ENCODE measurements around the gene RTL10.

RTL10 gene

DNA sequence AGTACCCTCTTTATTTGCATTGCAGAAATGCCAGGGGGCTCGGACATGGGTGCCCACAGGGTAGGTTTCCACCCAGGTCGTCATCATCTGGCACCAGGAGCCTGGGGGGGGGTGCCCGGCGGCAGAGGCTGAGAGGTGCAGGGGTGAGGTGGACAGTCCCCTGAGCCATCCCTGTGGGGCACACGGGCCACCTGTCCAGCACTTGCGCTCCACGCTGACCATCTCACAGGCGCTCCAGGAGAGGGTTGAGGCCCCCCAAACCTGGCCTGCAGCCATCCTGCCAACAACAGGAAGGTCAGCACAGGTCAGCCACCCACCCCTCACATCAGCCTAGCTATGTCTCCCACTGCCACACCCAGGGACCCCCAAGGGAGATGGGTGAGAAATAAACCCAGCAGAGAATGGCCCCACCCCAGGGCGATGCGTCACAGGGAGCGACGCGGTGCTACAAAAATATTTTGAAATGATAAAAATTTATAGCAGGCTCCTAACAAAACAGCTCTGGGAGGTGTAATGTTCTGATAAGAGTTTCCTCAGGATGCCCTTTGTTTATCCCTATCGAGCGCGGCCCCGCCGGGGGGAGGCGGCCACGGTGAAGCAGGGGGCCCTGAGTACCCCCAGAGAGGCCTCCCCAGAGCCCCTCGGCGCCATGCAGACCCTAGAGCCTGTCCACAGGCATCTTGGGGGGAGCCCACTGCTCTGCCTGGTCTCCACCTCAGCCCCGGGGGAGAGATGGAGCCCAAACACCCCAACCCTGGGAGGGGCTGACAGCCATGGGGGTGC lies 21.0 kb upstream of the RTL10 start:
- no peak for DNase-seq (ENCODE audit: low spot score)

DNA sequence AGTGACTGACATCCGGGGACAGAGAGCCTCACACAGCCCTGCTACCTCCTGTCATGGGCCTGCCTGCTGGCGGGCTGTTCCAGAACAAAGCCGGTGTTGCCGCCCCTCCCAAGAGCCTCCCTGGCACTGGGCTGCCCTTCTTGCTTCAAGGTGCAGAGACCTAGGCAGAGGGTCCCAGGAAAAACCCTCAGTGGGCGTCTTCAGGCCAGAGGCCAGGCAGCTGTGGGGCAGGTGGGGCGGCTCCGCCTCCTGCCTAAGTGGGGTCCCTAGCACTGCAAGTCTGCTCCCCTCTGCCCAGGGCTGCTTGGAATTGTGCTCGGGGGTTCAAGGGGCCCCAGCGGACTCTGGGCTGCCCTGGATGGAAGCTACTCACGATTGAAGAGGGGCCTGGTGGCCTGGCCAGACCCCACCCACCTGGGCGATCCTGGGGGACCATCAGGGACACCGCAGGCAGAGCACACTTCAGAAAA lies 20.4 kb upstream of the RTL10 start:
- DNase-seq (ENCODE audit: low spot score), result no peak

DNA sequence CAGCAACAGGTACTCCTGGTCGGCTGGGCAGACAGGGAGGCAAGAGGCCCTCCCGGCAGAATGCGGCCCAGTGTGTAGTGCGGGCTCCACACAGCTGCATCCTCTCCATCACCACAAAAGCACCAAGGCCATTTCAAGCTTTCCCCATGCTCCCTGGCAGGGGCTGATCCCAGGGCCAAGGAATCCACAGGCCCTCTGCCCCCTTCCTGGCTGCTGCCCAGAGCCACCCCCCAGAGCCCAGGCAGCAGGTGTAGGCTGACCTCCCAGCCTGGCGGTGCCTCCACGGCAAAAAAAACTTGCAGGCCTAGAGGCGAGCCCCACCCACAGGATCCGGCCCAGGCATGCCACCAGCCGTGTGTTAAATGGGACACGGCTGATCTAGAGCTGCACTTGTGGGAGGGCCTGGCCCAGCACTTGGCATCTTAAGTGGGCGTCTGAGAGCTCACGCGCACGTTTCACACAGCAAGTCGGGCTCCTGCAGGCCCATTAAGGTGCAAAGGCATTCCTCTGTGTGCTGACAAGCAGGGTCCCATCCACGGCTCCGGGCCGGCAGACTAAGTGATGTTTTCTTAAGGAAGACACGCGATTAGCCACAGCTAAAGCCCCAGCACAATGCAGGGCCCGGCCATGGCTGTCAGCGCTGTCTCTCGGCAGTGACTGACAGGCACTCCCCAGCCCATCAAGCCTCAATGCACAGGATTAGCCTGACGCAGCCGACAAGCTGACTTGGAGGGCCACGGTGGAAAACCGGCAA lies 19.8 kb upstream of the RTL10 start:
- DNase-seq (ENCODE audit: low spot score), result no peak

DNA sequence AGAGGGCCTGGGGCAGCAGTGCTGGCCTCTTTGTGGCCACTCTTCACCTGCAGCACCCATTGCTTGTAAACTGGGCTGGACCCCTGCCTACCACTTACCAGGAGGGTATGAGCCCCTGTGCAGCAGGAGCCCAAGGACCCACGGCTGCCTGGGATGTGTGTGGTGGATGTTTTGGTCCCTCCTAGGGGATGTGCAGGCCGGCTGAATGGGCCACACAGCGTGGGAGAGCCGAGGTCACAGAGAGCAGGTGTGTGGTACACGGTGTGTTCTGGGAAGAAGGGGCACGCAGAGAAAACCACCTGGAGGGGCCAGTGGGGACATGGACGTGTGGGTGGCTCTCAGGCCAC lies 19.3 kb upstream of the RTL10 start:
- DNase-seq (ENCODE audit: low spot score), result no peak

DNA sequence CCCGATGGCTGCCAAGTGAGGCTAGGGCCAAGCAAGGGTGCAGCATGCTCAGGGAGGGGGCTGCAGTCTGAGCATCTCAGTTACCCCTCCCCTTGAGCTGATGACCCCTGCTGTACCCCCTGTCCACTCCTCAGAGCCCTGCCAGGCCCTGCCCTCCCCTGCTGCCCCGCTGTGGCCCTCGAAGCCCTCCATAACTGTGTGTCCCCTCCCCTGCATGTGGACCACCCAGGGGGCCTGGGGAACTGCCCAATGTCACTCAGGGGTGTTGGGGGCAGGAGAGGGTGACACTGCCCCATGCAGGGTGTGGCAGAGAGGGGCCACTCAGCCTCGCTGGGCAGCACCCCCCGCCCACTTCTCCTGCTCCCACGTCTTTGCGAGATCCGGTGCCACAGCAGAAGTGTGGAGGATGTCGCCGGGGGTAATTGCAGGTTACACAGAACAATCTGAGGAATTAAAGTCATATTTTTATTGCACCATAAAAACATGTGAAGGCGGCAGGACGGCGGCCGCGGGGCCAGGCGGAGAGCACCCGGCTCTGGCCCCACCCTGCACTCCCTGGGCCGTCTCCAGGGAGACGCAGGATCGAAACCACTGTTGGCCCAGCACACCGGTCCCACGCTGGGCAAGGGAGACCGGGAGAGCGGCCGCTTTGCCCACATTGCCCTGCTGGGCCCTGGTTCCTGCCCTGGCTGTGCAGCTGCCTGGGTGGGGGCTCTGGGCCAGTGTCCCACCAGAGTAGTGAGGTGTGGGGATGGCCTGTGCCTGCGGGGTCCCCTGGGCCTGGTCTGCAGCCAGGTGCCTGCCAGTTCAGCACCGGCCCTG lies 18.7 kb upstream of the RTL10 start:
- no peak for DNase-seq (ENCODE audit: low spot score)

DNA sequence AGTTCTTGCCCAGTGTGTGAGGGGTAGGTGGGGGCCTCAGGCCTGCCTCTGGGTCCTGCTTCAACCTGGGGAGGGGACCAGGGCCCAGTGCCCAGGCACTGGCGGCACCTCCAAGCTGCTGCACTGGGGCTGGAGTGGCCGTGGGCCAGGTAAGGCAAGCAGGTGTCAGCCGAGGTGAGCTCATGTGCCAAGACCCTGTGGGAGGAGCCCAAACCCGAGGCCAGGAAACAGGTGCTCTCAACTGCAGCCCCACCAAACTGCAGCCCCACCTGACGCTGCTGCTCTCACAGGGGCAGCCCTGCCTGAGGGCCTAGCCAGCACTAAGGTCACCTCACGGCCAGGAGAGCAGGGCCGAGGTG lies 18.1 kb upstream of the RTL10 start:
- DNase-seq (ENCODE audit: low spot score), result no peak

DNA sequence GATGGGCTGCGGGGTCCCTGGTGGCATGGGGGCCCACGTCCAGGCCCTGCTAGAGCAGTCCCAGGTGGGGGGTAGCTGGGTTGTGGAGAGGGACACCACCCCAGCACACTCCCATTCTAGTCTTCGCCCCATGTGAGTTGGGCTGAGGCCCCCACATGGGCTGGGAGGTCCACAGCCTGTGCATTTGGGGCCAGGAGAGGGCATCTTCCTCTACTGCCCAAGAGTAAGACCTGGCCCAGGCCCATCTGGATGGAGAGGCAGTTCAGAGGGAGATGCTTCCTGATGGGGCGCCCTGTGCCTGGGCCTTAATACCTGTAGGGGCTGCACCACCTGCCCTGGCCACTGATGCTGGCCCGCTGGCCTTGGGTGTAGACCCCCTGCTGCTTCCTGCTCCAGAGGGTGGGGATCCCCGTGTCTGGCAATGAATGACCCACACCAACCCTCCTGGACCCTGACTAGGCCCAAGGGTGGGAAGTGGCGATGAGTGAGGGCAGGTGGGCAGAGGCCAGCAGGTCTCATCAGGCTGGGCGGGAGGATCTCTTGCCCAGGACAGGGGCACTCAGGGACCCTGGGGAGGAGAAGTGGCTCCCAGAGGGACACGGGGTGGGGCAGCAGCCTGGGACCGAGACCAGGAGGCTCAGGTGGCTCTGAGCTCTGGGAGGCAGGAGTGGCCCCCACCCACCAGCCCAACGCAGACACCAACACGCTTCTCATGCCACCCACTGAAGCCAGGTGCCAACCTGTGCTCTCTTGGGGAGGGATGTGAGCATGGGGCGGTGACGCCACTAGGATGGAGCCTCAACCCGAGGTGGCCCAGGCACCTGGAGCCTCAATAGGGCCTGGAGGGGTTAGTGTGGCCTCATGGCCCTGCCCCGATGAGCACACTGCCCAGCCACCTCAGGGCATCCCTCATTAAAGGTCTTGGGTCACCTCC lies 17.4 kb upstream of the RTL10 start:
- no peak for DNase-seq (ENCODE audit: low spot score)

DNA sequence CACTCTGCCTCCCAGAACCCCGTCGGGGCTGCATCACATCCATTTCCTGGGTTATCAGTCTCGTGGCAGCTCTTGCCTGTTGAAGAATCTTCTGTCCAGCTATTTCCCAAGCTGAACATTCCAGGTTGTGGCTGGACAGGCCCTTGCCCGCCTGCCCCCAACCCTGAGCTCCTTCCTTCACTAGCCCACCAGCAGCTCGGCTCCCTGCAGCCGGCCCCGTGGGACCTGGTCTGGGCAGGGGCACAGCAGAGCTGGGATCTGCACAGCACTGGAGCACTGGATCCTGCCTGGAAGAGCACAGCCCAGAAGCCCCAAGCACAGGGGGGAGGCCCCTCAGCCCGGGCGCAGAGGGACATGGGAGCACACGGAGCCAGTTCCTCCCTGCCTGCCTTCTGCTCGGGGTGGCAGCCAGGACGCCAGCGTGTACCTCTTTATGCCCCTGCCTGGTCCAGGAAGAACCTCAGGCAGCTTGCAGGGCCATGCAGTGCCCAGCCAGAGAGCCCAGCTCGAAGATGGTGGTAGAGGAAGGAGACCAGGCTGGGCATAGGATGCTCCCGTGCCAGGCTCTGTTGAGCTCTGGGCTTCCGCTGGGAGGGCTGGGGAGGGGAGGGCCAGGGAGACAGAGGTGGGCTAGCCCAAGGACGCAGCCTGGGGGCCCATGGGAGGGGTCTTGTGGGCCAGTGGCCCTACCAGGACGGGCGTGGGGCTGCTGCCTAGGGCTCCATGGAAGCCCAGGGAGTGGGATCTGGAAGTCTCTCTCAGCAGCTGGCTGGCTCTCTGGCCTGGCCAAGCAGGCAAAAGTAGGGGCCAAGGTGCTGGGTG lies 16.6 kb upstream of the RTL10 start:
- no peak for DNase-seq (ENCODE audit: low spot score)

DNA sequence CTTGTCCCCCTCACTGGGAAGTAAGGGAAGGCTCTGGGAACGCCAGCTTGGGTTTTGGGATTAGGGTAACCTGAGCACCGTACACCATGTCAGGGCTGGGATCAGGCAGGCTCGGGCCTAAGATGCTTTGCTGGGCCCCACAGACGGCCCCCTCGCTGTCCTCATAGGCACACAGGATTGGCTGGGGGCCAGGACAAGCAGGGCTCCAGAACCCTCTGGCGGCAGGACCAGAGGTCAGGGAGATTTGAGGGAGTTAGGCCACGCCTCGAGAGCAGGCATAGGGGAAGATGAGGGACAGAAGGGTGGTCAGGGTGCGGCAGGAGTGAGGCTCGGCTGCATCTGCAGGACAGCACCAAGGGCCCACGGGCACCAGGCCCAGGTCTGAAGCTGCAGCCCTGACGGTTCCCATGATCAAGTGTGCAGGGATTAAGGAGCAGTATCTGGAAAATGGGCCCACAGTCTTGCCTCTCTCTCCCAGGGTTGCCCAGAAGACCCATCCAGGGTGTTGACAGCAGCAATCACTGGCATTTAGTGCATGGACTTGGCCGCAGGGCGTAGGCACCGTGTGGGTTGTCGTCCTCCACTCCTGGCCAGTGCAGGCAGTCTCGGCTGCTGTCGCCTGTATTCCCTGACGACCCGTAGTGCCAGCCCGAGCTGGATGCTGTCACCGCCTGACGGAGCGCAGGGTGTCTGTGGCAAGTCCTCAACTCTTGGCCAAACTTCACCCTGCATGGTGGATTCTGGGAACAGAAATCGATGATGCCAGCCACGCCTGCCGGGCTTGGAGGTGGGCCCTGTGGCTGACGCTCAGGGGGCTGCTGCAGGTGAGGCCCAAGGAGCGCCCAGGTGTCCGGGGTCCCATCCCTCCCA lies 15.7 kb upstream of the RTL10 start:
- DNase-seq (ENCODE audit: low spot score), result no peak

DNA sequence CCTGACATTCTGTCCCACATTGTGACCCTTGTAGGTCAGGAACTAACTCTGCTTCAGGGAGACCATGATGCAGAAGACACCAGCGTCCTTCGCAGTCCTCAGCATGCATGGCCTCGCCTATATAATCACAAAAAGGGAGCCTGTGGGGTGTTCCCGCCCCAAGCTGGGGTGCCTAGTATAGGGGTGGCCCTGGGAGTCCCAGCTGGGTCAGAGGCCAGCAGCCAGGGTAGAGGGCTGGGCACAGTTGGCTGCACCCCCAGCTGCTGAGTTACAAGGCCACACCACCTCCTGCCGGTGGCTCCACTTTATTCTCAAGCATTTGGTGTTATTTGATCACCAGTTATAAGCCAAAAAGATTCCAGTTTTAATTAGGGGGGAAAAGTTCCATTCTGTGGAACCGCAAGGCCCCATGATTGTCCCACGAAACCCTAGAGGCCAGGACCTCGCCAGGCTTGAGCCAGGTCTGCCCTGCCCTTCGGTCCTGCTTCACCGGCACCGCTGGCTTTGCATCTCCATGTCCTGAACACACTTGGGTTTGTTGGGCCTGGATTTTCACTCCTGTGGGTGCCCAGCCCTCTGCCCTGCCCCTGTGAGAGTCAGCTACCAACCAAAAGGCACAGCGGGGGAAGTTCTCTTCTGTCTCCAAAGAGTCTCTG lies 15.0 kb upstream of the RTL10 start:
- no peak for DNase-seq (ENCODE audit: low spot score)

DNA sequence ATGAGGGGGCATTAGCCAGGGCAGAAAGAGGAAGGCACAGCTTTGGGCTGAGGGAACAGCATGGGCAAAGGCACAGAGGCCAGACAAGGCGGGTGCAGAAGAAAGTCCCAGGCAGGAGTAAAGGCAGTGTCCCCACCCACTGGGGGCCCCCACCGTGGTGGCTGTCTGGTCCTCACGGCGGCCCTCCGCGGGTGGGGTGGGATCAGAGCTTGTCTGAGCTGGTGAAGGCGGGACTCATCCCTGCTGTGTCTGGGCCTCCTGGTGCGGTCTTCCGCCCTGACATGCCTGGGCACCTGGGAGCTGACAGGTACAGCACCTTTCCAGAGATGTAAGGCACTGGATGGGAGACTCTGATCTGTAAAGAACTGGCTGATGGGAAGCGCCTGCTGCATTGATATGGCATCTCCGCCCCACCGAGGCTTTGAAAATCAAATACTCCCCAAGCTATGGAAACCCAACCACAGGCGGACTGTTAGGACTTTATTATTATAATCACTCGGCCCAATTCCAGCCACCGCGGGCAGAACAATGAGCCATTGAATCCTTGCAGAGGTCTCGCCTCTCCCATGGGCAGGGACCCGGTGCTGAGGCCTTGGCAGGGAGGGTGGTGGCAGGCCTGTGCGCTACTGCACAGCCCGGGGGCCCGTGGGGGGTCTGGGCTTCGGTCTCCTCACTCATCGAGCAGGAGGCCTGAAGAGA lies 14.2 kb upstream of the RTL10 start:
- peak; percentile 60 for DNase-seq (ENCODE audit: low spot score)

DNA sequence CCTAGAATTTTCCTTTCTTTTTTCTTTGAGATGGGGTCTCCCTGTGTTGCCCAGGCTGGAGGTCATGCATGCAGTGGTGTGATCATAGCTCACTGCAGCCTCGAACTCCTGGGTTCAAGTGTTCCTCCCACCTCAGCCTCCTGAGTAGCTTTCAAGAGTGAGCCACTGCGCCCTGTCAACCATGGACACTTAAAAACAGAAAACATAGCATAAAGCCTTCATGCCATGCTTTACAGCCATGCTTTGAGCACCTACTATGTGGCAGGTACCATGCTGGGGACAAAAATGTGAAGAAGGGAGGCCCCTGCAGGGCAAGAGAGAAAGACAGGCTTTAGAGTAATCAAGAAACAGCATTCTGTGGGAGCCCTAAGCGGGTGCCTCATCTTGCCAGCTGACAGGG lies 13.7 kb upstream of the RTL10 start:
- DNase-seq (ENCODE audit: low spot score), result no peak

DNA sequence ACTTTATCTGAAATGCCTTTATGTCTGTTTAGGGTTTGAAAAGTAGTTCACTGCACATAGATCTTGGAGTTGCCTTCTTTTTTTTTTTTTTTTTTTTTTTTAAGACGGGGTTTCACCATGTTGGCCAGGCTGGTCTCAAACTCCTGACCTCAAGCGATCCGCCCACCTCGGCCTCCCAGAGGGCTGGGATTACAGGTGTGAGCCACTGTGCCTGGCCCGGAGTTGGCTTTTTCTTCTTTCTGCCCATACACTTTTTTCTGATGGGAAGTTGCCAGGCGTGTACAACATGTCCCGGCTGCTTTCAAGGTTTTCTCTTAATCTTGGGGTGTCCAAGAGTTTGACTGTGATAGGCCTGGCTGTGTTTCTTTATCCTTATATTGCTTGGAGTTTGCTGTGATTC lies 12.9 kb upstream of the RTL10 start:
- no peak for DNase-seq (ENCODE audit: low spot score)

DNA sequence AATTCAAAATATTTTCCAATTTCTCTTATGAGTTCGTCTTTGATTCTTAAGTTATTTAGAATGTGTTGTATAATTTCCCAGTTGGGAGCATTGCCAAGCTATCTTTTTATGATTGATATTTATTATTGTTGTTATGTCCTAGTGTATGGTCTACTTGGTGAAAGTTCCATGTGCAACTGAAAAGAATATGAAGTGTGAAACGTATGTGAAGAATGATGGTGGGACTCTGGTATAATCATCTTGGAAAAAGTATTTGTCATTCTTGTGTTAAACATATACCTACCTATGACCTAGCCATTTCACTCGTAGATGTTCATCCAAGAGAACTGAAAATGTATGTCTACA lies 12.0 kb upstream of the RTL10 start:
- DNase-seq (ENCODE audit: low spot score), result no peak

DNA sequence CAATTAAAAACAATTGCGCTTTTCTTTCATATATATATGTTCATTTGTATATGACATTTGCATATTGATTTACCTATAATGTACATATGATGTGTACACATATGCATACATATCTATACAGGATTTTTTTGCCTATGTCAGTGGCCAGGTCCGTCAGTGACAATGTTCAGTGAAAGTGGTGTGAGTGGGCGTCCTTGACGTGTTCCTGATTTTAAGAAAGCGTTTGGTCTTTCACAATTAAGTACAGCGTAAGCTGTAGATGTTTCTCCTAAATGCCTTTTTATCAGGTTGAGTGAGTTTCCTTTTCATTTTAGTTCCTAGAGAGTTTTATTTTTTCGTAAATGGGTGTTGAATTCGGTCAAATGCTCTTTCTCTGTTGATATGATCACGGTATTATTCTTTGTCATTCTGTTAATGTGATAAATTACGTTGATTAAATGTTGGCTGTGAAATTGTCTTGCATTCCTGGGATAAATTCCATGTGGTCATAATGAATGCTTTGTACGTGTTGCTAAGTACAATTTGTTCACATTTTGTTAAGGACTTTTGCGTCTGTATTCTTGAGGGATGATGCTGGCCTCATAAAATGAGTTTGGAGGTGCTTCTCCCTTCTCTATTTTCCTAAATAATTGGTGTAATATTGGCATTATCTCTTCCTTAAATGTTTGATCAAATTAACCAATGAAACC lies 10.6 kb upstream of the RTL10 start:
- no peak for DNase-seq (ENCODE audit: low spot score)

DNA sequence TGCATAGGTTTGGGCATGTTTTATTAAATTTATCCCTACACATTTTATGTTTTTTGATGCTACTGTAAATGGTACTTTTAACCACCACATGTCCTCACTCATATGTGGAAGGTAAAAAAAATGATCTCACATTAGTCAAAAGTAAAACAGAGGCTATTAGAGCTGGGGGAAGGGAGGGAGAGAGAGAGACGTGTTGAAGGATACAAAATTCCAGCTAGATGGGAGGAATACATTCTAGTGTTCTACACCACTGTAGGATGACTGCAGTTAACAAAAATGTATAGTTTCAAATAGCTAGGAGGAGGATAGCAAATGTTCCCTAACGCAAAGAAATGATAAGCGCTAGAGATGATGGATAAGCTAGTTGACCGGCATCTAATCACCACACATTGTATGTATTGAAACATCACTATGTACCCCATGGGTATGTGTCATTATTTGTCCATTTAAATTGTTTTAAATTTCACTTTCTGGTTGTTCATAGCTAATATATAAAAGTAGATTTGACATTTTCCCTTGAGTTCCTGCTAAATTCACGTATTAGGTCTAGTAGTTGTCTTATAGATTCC lies 9.9 kb upstream of the RTL10 start:
- no peak for DNase-seq (ENCODE audit: low spot score)

DNA sequence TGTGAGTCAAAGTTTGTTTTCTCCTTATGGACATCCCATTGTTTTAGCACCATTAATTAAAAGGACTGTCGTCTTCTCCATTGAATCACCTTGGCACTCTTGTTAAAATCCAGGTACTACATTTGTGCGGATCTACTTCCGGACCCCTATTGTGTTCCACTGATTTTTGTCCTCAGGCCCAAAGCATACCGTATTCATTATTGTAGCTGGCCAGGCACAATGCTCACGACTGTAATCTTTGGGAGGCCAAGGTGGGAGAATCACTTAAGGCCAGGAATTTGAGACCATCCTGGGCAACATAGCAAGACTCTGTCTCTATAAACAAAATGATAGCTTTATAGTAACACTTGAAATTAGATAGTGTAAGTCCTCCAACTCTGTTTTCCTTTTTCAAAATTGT lies 8.9 kb upstream of the RTL10 start:
- DNase-seq (ENCODE audit: low spot score), result no peak
